Activated CD8-positive, alpha-beta memory T cell treated with anti-CD3 and anti-CD28 coated beads for 24 hours (primary cell): ENCODE results near the gene ABCC9.
"Not testable (repeated sequence)": the region's sequence is repeated elsewhere in the genome, so short reads cannot be mapped to it uniquely, and the experiment has no call there.

ENCODE experiments used
- DNase-seq: peaks from one replicate; pipeline ENCODE4 v3.0.0-alpha.2; 2020

Gene ABCC9

DNA sequence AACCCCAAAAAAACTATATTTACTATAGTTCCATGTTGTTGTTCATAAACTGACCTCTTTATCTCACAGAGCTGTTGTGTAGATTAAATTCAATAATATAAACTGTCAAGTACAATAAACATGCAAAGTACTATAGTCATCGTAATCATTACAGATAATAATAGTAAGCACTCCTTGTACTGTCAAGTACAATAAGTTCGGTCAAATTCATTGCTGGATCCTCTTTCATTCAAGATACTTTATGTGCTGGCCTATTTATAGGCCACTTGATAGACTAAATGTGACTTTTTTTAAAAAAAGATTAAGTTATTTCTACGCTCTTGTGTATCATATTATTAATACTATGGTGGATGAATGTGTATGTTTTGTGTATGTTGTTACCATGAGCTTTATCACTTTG lies 127.5 kb downstream of the ABCC9 start:
- no peak for DNase-seq

DNA sequence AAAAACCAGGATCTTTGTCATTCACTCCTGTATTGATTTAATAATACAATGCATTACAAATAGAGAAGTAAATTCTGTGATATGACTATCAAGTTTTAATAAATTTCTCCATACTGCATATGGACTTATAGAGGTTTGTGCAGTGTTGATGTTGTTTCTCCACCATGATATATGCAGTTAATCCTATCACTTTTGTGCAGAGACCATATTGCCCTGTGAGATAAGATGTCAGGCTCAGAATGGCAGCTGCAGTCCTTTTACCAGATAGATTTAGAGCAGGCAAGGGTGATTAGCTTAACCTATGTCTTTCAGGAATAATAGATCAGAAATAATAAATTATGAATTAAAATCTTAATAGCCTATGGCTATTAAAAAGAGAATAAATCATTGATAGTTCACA lies 128.1 kb downstream of the ABCC9 start:
- no peak for DNase-seq

DNA sequence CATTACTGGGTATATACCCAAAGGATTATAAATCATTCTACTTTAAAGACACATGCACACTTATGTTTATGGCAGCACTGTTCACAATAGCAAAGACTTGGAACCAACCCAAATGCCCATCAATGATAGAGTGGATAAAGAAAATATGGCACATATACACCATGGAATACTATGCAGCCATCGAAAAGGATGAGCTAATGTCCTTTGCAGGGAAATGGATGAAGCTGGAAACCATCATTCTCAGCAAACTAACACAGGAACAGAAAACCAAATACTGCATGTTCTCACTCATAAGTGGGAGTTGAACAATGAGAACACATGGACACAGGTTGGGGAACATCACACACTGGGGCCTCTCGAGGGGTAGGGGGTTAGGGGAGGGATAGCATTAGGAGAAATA lies 128.9 kb downstream of the ABCC9 start:
- not testable (repeated sequence) for DNase-seq

DNA sequence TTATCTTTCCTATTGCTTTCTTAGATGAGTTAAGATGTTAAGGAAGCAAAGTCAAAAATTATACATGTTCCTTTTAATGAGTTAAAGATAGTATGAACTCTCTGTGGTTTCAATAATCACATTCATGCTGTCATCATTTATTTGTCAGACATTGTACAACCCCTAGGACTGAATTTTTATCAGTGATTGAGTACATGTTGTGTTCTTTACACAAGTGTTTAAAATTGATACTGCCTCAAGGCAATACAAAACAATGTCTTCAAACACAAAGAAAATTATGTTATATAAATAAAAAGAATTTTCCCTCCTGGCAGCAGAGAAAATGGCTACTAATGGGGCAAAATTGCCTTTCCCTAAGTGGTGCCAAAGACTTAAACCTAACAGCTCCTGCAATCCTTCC lies 132.1 kb downstream of the ABCC9 start:
- no peak for DNase-seq

DNA sequence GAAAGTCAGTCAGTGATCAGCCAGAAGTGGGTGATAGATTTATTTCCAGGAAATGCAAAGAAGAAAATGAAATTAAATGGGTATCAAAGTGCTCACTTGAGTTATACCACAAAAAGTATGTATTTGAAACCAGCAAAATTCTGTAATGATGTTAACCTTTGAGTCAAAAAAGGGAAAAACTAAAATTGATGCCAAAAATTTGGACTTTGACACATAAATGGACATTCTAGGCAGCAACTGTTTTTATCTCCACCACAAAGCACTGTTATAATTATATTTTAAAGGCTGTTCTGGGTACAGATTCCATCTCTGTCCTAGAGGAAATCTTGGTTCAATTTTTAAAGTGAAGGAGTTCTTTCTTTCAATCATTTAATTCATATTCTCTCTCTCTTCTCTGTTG lies 135.0 kb downstream of the ABCC9 start:
- no peak for DNase-seq

DNA sequence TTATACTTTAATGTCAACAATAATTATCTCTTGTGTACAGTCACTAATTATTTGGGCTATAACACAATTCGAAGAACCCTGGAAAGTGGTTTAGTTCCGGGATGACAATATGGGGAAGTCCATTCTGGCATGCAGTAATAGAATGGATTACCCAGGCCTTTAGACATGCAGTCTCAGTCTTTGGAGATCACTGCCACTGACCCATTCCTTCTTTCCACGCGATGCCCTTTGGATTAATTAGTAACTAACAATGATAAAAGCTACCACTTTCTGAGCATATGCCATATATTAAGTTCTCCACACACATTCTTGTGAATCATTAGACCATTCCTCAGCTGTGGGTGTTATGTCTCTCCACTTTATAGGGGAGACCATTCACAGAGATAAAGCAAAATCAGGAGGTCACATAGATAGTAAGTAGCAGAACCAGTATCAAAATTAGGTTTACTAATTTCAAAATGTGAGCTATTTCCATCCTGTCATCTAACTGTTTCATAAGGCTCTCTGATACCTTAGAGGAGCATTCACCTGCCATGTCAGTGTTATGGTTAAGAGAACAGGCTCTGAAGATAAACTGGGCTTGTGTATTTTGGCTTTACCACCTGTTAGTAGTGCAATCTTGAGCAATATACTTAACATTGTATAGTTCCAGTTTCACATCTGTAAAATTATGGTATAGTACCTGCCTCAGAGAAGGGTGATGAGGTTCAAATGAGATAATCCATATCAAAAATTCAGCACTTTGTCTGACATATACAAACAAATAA lies 139.5 kb downstream of the ABCC9 start:
- no peak for DNase-seq

DNA sequence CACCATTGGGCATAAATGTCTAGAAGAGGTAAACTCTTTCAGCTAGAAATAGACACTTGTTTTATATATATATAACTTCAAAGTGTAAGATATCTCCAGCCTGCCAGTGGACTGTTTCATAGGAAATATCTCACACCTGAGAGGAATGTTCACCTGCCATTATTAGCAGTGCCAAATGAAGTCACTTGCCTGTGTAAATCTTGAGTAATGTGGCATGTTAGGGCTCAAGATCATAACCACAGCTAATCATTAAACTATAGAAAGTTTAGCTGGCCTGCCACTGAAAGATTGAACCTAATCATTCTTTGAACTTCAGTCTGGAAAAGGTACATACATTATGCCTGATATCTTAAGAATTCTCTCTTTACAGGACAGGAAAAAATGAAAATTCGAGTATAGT lies 141.2 kb downstream of the ABCC9 start:
- no peak for DNase-seq

DNA sequence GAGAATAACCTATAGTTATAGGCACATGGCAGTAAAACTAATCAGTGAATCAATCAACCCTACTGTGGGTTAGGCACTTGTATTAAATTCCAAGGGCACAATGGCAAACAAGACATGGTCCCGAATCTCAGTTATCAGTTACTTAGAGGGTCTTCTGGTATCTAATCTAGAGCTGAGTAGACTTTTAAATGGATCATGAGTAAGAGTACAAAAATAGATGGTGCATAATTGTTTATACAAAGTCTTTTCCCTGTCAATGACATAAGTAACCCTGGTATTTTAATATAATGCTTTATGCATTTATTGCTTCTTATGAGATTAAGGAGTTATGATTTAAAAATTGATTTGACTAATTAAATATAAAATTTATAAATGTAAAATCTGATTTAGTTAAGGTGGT lies 143.7 kb downstream of the ABCC9 start:
- no peak for DNase-seq

DNA sequence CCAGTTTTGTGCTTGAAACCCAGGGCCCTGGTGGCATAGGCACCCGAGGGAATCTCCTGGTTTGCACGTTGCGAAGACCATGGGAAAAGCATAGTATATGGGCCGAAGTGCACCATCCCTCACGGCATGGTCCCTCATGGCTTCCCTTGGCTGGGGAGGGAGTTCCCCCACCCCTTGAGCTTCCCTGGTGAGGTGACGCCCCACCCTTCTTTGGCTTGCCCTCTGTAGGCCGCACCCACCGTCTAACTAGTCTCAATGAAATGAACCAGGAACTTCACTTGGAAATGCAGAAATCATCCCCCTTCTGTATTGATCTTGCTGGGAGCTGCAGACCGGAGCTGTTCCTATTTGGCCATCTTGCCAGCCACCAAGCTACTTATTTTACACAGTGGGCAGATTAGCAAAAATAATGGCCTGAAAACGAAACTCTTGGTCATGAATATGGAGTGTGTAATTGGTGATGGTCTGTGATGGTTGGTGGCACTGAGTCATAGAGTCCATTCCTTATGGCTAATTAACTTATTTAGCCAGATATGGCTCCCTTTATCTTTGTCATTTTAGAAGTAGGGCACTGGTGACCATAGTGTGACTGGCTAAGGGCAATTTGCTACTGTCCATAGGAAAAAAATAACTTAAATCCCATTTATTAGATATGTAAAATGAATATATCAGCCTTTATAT lies 145.4 kb downstream of the ABCC9 start:
- no peak for DNase-seq

DNA sequence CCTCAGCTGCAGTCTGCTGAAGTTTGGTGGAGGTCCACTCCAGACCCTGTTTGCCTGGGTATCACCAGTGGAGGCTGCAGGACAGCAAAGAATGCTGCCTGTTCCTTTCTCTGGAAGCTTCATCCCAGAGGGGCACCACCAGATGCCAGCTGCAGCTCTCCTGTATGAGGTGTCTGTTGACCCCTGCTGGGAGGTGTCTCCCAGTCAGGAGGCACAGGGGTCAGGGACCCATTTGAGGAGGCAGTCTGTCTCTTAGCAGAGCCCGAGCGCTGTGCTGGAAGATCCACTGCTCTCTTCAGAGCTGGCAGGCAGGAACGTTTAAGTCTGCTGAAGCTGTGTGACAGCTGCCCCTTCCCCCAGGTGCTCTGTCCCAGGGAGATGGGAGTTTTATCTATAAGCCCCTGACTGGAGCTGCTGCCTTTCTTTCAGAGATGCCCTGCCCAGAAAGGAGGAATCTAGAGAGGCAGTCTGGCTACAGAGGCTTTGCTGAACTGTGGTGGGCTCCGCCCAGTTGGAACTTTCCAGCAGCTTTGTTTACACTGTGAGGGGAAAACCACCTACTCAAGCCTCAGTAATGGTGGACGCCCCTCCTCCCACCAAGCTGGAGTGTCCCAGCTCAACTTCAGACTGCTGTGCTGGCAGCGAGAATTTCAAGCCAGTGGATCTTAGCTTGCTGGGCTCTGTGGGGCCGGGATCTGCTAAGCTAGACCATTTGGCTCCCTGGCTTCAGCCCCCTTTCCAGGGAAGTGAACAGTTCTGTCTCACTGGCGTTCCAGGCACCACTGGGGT lies 146.2 kb downstream of the ABCC9 start:
- DNase-seq, result not testable (repeated sequence)

DNA sequence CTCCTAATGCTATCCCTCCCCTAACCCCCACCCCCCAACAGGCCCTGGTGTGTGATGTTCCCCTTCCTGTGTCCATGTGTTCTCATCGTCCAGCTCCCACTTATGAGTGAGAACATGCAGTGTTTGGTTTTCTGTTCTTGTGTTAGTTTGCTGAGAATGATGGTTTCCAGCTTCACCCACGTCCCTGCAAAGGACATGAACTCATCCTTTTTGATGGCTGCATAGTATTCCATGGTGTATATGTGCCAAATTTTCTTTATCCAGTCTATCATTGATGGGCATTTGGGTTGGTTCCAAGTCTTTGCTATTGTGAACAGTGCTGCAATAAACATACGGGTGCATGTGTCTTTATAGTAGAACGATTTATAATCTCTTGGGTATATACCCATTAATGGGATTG lies 151.5 kb downstream of the ABCC9 start:
- DNase-seq, result not testable (repeated sequence)

DNA sequence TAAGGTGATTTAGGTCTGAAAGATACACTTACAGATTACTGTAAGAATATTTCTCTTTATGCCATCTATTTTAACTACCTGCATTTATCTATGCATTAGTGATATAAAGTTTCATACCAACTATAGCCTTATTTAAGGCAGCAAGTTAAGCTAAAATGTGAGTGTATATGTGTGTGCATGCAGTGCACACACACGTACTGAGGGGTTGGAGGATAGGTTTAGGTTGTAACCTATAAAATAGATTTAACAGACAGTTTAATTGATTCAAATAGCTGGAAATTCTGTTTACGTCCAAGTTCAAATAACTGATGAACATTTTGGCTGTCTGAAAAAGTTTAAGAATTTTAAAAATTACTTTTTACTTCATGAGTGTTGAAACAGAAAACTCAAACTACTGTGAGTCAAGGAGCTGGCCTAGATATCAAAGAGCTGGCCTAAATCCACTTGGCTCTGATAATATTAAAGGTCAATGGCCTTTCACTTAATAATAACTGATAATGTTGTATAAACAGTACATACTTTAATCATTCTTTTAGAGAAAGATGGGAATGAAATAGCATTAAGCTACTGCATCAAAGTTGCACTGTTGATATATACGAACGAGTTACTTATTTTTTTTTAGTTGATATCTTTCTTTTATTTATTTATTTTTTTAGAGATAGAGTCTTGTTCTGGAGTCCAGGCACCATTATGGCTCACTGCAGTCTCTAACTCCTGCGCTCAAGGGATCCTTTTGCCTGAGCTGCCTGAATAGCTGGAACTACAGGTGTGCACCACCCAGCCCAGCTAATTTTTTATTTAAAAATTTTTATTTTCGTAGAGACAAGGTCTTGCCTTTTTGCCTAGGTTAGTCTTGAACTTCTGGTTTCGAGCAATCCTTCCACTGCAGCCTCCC lies 152.9 kb downstream of the ABCC9 start:
- DNase-seq, result no peak

DNA sequence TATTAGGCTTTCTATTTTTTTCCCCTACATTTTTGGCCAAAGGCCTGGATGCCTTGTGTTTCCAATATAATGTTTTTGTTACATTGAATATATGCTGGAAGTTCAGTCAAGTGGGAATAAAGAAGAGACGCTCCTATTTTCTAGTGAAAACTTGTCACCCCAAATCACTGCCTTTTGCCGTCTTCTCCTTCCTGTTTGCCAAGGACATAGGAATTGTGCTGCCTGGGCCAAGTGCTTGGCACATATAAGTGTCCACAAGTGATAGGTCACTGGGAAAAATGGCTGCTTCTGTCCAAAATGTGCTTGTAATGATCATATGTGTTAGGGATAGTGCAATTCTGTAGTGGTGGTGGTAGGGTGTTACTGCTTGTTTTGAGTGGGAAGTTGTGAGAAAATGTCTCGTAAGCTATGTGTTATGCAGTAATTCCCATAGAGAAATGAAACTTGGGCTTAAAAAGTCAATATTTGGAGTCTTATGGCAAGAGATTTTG lies 155.1 kb downstream of the ABCC9 start:
- no peak for DNase-seq

DNA sequence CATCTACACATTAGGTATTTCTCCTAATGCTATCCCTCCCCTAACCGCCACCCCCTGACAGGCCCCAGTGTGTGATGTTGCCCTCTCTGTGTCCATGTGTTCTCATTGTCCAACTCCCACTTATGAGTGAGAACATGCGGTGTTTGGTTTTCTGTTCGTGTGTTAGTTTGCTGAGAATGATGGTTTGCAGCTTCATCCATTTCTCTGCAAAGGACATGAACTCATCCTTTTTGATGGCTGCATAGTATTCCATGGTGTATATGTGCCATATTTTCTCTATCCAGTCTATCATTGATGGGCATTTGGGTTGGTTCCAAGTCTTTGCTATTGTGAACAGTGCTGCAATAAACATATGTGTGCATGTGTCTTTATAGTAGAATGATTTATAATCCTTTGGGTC lies 158.5 kb downstream of the ABCC9 start:
- not testable (repeated sequence) for DNase-seq

DNA sequence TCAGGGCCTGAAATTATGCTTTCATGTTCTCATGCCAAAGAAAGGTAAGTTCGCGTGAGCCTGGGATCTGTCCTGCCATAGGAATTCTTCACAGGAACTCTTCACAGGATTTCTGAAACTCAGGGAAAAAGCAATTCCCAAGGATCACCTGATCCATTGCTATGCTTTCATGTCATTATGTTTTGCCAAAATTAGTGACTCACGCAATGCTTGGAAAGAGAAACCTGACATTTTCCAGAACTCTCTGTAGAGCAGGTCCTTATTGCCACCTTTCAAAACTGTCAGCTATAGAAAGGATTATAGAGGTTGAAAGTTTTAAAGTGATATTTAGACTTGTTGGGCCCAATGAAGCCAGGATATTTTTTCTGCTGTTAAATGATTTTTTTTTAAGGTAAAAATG lies 160.4 kb downstream of the ABCC9 start:
- no peak for DNase-seq

DNA sequence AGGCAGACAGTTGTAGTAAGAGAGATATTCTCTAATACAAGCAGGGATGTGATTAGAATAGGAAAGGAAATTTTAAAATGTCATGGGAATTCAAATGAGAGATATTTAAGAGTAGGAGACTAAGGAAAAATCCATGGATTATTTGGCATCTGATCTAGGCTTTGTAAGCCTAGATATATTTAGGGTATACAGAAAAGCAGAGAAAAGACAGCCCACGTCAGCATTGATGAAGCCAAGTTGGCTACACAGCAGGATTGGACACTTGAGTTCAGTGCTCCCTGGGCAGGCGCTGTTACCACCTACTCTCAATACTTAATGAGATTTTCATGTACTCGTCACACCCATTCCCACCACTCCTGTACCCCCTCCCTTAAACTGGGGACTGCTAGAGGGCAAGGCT lies 165.1 kb downstream of the ABCC9 start:
- DNase-seq, result no peak

DNA sequence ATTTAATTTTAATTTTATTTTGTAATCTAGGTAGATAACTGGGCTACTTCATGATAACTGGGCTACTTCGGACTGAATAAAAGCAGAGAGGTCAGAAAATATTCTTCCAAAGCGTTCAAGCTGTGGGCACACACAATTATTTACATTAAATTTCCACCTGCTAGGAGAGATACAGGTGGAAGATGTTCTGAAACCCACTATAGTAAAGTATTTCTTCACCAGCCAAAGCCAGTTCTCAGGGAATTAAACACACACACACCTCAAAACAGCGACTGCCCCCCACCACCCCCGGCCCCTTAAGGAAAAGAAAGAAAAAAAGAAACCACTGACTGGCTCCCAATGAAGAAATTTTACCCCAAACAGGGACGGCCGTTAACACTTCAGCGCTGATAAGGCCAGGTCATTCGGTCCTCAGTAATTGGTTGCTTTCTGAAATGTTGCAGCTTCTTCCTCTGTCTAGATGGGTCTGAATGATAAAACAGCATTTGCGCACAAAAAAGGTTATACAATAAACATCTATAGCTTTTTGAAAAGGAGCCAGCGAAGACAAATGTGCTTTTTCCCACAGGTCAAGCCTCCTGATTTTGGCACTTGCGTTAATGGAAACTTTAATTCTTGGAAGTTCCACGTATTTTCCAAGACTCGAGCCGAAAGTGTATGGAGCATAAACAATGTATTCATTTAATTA lies 165.9 kb downstream of the ABCC9 start:
- DNase-seq, result no peak

DNA sequence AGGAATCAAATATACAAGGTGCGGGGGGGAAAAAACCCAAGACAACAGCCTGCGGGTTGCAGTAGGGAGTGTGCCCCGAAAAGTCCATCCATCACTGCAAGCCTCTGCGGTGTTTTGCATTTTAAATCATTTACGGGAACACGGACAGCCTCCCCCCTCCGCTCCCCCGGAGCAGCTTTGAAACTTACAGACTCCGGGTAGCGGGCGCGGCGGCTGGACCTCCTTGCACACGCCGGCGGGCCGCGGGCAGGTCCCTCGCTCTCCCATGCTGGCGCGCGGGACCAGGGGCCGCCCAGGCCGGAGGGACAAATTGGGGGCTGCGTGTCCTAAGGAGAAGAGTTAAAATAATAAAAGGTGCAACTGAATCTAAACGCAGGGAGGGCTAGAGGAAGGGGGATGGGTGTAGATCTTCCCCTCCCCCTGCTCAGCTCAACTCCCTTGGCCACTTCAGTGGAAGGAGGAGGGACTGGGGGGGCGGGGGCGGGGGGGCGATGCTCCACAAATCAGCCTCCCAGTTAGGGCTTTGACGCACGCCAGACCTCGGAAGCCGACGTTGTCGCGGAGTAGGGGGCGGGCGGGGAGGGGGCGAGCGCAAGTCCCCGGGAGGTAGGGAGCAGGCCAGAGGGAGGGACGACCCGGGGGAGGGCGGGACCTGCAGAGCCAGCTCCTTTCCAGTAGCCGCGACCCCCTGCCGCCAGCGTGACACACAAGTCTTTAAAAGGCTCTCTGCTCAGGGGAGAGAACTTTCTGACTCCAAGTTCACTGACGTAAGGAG lies 166.7 kb downstream of the ABCC9 start, which contains the start of gene KCNJ8:
TSS of gene KCNJ8 (minus strand) at position 349 of the 775 bp plus-strand sequence. CDS start 1,090 bp downstream, outside the sequence.
- no peak for DNase-seq

DNA sequence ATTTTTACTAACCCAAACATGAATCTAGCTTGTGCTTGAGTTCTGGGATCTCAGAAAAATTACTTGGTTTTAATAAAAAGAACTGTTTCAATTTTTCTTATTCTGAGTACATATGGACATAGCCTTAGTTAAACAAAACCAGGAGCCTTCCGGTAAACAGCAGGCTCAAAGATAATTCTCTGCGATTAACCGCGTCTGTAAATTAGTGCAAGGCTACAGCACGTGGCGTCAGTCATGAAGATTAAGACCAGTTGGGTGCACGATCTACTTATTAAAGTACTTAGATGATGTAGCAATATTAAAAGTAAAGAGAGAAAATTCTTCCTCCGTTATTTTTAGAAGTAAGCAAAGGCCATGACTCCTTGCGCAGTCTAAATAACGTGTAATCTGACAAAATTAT lies 167.4 kb downstream of the ABCC9 start:
- DNase-seq, result no peak

DNA sequence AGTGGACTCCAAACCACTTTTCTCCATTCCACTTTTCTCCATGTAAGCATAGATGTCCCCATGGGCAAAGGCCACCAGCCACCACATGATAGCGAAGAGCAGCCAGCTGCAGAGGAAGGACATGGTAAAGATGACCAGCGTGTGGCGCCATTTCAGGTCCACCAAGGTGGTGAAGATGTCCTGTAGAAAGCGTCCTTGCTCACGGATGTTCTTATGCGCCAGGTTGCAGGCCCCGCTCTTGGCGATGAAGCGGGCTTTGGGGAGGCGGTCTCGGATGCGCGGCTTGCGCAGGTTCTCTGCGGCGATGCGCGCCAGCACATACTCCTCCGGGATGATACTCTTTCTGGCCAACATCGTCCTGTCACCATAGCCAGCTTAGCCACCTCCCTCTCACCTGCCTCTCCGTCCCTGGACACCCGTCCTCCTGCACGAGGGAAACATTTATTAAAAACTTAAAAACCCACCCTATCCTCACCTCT lies 167.9 kb downstream of the ABCC9 start:
- DNase-seq, result no peak

DNA sequence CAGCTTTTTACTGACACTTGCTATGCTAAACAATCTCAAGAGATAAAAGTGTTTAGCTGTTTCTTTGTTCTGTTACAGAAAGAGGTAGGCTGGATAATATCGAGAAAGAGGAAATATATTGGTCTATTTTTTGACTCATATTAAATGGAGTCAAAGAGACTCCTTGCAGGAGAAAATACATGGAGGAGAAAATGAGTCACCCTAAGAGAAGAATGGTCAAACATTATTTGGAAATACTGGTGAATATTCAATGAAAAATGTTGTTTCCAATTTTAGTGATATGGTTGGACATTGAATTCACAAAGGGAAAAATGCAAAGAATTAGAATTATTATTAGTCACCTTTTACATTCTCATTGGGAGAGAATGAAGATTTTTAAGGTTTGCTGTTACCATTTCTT lies 169.9 kb downstream of the ABCC9 start:
- no peak for DNase-seq
